Measurements from ENCODE around the gene PNPLA1.

DNA sequence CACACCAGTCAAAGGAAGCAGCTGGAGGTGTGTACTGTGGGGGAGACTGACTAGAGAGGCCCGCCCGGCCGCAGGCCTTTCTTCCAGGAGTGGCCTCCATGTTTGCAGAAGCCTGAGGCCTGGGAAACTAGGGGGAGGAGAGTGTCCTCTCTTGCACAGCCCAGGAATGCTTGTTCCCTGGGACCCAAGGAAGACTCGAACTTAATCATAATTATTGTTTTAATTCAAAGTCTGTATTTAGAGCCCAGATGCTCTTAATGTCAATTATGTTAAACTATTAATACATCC lies 43.7 kb downstream of the PNPLA1 start:
- TF ChIP-seq ZFX (IDR thresholded peaks at IDR 0.05) = no peak
- TF ChIP-seq, protein P1, sequence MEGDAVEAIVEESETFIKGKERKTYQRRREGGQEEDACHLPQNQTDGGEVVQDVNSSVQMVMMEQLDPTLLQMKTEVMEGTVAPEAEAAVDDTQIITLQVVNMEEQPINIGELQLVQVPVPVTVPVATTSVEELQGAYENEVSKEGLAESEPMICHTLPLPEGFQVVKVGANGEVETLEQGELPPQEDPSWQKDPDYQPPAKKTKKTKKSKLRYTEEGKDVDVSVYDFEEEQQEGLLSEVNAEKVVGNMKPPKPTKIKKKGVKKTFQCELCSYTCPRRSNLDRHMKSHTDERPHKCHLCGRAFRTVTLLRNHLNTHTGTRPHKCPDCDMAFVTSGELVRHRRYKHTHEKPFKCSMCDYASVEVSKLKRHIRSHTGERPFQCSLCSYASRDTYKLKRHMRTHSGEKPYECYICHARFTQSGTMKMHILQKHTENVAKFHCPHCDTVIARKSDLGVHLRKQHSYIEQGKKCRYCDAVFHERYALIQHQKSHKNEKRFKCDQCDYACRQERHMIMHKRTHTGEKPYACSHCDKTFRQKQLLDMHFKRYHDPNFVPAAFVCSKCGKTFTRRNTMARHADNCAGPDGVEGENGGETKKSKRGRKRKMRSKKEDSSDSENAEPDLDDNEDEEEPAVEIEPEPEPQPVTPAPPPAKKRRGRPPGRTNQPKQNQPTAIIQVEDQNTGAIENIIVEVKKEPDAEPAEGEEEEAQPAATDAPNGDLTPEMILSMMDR (conservative IDR thresholded peaks at IDR 0.05) = no peak

All from C4-2B (cell line).